ENCODE data around the gene SPRTN.

The SPRTN gene

GRCh38 chr1:231317306-231318014 lies 20.6 kb upstream of the SPRTN start:
- H3K4me3 ChIP-seq: no peak overlapping the region
- H3K27me3 ChIP-seq: no peaks in the 10 kb centered on the region
- H3K4me2 ChIP-seq: no peak overlapping the region
- no peak overlapping the region for H3K27ac ChIP-seq
- no peaks in the 10 kb centered on the region for H3K36me3 ChIP-seq
- H3K9me3 ChIP-seq (replicated peaks in 1 of 11): peaks cover 8 to 11% (median 10%) of the 10 kb centered on the region in 11 experiments; a peak in 21 of 22 replicates
- H3K9ac ChIP-seq: no peak overlapping the region
- H4K20me1 ChIP-seq: no peaks in the 10 kb centered on the region
- TF ChIP-seq Cebpa-rat (IDR thresholded peaks at IDR 0.05): no peak
- no peaks in the 10 kb centered on the region for H3K4me1 ChIP-seq

DNA sequence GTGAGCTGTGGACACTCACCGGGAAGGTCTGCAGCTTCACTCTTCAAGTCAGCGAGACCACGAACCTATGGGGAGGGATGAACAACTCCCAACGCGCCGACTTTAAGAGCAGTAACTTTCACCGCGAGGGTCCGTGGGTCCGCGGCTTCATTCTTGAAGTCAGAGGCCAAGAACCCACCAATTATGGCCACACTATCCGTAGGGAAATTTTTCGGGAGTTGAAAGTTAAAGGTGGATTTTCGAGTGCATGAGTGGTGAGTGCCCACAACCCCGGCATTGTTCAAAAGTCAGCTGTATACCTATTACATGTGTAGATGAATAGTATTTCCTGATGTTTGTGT lies 20.1 kb upstream of the SPRTN start:
- H3K9ac ChIP-seq: no peak overlapping the region
- H3K27ac ChIP-seq: no peak overlapping the region
- H3K4me1 ChIP-seq: no peaks in the 10 kb centered on the region
- H4K20me1 ChIP-seq: no peaks in the 10 kb centered on the region
- no peak overlapping the region for H3K4me2 ChIP-seq
- H3K36me3 ChIP-seq: no peaks in the 10 kb centered on the region
- H3K9me3 ChIP-seq (replicated peaks in 1 of 11): peaks cover 8 to 11% (median 10%) of the 10 kb centered on the region in 11 experiments; a peak in 21 of 22 replicates
- TF ChIP-seq Cebpa-rat (IDR thresholded peaks at IDR 0.05): no peak
- no peaks in the 10 kb centered on the region for H3K27me3 ChIP-seq
- no peak overlapping the region for H3K4me3 ChIP-seq

DNA sequence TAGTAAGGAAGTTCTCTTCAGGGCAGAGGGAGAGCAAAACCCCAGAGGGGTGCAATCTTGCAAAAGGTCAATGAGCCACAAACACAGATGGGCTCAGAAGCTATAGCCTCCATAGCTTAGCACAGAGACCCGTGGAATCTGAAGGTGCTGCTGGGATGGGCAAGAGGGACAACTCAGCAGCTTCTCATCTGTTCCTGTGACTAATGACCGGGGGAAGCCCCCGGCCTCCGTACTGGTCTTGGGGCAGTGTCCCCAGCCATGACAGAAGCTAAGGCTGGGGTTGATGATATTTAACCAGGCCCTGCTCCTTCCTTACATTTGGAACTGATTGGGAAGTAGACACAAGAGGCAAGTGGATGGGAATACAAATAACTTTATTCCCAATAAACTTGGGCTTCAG lies 19.5 kb upstream of the SPRTN start:
- H3K27ac ChIP-seq: no peak overlapping the region
- H3K9me3 ChIP-seq (replicated peaks in 1 of 11): peaks cover 8 to 11% (median 10%) of the 10 kb centered on the region in 11 experiments; a peak in 21 of 22 replicates

DNA sequence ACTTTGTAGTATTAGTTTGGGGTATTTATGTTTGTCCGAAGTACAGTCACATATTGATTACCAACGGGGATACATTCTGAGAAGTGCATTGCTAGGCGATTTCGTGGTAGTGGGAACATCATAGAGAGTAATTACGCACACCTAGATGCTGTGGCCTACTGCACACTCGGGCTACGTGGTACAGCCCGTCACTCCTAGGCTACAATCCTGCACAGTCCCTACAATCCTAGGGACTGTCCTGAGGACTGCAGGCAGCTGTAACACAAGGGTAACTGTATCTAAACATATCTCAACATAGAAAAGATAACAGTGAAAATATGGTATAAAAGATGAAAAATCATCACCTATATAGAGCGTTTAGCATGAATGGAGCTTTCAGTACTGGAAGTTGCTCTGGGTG lies 19.0 kb upstream of the SPRTN start:
- TF ChIP-seq Cebpa-rat (IDR thresholded peaks at IDR 0.05): no peak
- Histone ChIP-seq H3K4me1 (no peaks in the 10 kb centered on the region), H3K9me3 (replicated peaks in 1 of 11) (peaks cover 8 to 11% (median 10%) of the 10 kb centered on the region in 11 experiments; a peak in 21 of 22 replicates), H3K4me2 (no peak overlapping the region), H3K27me3 (no peaks in the 10 kb centered on the region), H4K20me1 (no peaks in the 10 kb centered on the region), H3K36me3 (no peaks in the 10 kb centered on the region), H3K4me3 (no peak overlapping the region), H3K27ac (no peak overlapping the region), H3K9ac (no peak overlapping the region)

More for the DNA sequence above, 19.5 kb upstream of the SPRTN start:
- Histone ChIP-seq H3K27me3 (no peaks in the 10 kb centered on the region), H3K4me1 (no peaks in the 10 kb centered on the region), H3K4me2 (no peak overlapping the region), H3K4me3 (no peak overlapping the region), H3K36me3 (no peaks in the 10 kb centered on the region), H3K9ac (no peak overlapping the region), H4K20me1 (no peaks in the 10 kb centered on the region)
- no peak for TF ChIP-seq Cebpa-rat (IDR thresholded peaks at IDR 0.05)

- no peaks in the 10 kb centered on the region for H3K36me3 ChIP-seq
- no peak overlapping the region for H3K27ac ChIP-seq
- no peaks in the 10 kb centered on the region for H3K27me3 ChIP-seq
- H3K9me3 ChIP-seq (replicated peaks in 1 of 11): peaks cover 0 to 1% (median under 1%) of the 10 kb centered on the region in 11 experiments; a peak in 7 of 22 replicates
- peaks cover 0 to 5% (median 0%) of the 10 kb centered on the region in 11 experiments; a peak in 1 of 22 replicates for H4K20me1 ChIP-seq
- no peak for TF ChIP-seq Cebpa-rat (IDR thresholded peaks at IDR 0.05)
- no peaks in the 10 kb centered on the region for H3K4me1 ChIP-seq
- H3K9ac ChIP-seq: no peak overlapping the region
- H3K4me3 ChIP-seq: no peak overlapping the region
- no peak overlapping the region for H3K4me2 ChIP-seq
These were observed 15.1 kb upstream of the SPRTN start for GRCh38 chr1:231322880-231323530.

DNA sequence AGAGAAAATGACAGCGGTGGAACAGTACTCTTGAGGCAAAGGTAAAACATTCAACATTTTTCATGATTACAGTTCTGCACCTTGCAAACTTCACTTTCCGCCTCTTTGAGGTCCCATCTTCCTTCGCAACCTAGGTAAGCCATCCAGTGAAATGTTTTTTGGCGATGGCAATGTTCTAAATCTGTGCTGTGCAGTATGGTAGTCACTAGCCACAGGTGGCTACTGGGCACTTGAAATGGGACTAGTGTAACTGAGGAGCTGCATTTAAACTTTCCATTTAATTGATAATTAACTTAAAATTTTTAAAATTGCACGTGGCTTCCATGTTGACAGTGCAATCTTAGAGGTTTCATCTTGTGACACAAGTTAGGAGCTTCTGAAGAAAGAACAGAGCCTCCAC lies 13.4 kb upstream of the SPRTN start:
- Histone ChIP-seq H3K27ac (no peak overlapping the region), H3K9me3 (replicated peaks in 1 of 11) (no peaks in the 10 kb centered on the region), H3K36me3 (no peaks in the 10 kb centered on the region), H3K27me3 (no peaks in the 10 kb centered on the region), H3K9ac (no peak overlapping the region), H3K4me3 (no peak overlapping the region), H3K4me2 (no peak overlapping the region), H3K4me1 (peaks cover 0 to 3% (median 0%) of the 10 kb centered on the region in 10 experiments; a peak in 3 of 20 replicates), H4K20me1 (peaks cover 0 to 14% (median 2%) of the 10 kb centered on the region in 11 experiments; a peak in 5 of 22 replicates)
- no peak for TF ChIP-seq Cebpa-rat (IDR thresholded peaks at IDR 0.05)

GRCh38 chr1:231326248-231326647 lies 11.8 kb upstream of the SPRTN start:
- Histone ChIP-seq H3K4me3 (no peak overlapping the region), H3K9me3 (replicated peaks in 1 of 11) (no peaks in the 10 kb centered on the region), H3K27me3 (no peaks in the 10 kb centered on the region), H3K27ac (no peak overlapping the region), H3K9ac (no peak overlapping the region), H3K36me3 (peaks cover 0 to 10% (median 0%) of the 10 kb centered on the region in 11 experiments; a peak in 4 of 22 replicates), H3K4me1 (peaks cover 0 to 8% (median 0%) of the 10 kb centered on the region in 10 experiments; a peak in 4 of 20 replicates), H3K4me2 (no peak overlapping the region), H4K20me1 (peaks cover 0 to 26% (median 11%) of the 10 kb centered on the region in 11 experiments; a peak in 10 of 22 replicates)
- no peak for TF ChIP-seq Cebpa-rat (IDR thresholded peaks at IDR 0.05)

DNA sequence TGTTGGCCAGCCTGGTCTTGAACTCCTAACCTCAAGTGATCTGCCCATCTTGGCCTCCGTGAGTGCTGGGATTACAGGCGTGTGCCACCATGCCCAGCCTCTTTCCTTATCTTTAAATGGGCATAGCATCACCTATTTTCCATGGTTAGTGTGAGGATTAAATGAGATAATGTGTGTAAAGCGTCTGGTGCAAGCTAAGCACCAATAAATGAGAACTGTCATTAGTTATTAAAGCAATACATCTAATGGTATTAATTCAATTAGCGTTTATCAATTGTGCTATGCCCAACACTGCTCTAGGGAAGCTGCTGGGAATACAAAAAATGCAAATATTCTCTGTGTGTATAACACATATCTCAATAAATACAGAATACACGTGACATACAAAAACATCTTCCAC lies 10.5 kb upstream of the SPRTN start:
- H3K27ac ChIP-seq: no peak overlapping the region
- peaks cover 0 to 40% (median 21%) of the 10 kb centered on the region in 11 experiments; a peak in 12 of 22 replicates for H4K20me1 ChIP-seq
- H3K36me3 ChIP-seq: peaks cover 0 to 23% (median 10%) of the 10 kb centered on the region in 11 experiments; a peak in 7 of 22 replicates
- no peak overlapping the region for H3K4me2 ChIP-seq
- TF ChIP-seq Cebpa-rat (IDR thresholded peaks at IDR 0.05): no peak
- no peak overlapping the region for H3K4me3 ChIP-seq
- H3K9ac ChIP-seq: no peak overlapping the region
- peaks cover 0 to 12% (median under 1%) of the 10 kb centered on the region in 10 experiments; a peak in 10 of 20 replicates for H3K4me1 ChIP-seq
- H3K9me3 ChIP-seq (replicated peaks in 1 of 11): no peaks in the 10 kb centered on the region
- H3K27me3 ChIP-seq: no peaks in the 10 kb centered on the region

GRCh38 chr1:231329483-231329882 lies 8.6 kb upstream of the SPRTN start:
- Histone ChIP-seq H3K4me1 (peaks cover 14 to 30% (median 19%) of the 10 kb centered on the region in 10 experiments), H3K9ac (no peak overlapping the region), H3K36me3 (peaks cover 0 to 35% (median 10%) of the 10 kb centered on the region in 11 experiments; a peak in 8 of 22 replicates), H3K27me3 (no peaks in the 10 kb centered on the region), H3K9me3 (replicated peaks in 1 of 11) (no peaks in the 10 kb centered on the region), H3K4me2 (no peak overlapping the region), H3K27ac (no peak overlapping the region), H3K4me3 (no peak overlapping the region), H4K20me1 (peaks cover 8 to 59% (median 39%) of the 10 kb centered on the region in 11 experiments; a peak in 19 of 22 replicates)
- TF ChIP-seq Cebpa-rat (IDR thresholded peaks at IDR 0.05): no peak
